ENCODE data around the gene TRPM5. TPM values are rescaled to one million over a fixed set of nuclear protein-coding genes. Genes with fewer than 3 reads are reported as not detected.

Gene TRPM5
- total and polyA plus RNA-seq, 2 of the 8 experiments (the other 6 are each of a cell fraction or from before 2014, with no cell fraction given) = 0.02 TPM; not detected in 1

- no peak for TF ChIP-seq CHD7 (IDR thresholded peaks at IDR 0.05; ENCODE audit: insufficient replicate concordance, low read length)
- no peak for TF ChIP-seq GABPA (IDR thresholded peaks at IDR 0.05; ENCODE audit: borderline replicate concordance, insufficient read depth, low read length)
- TF ChIP-seq SIX5 (IDR thresholded peaks at IDR 0.05; ENCODE audit: low read depth, low read length) = no peak
- TF ChIP-seq PHF8 (conservative IDR thresholded peaks at IDR 0.05; ENCODE audit: low read depth, low read length) = no peak
- no peak for TF ChIP-seq NRF1 (IDR thresholded peaks at IDR 0.05; ENCODE audit: low read depth, low read length)
- no peak for TF ChIP-seq SP4 (IDR thresholded peaks at IDR 0.05; ENCODE audit: low read length)
- no peak for TF ChIP-seq TAF1 (IDR thresholded peaks at IDR 0.05; ENCODE audit: low read depth, low read length)
- TF ChIP-seq FOSL1 (IDR thresholded peaks at IDR 0.05; ENCODE audit: insufficient read depth, low read depth, low read length) = no peak
These were observed 29.7 kb downstream of the TRPM5 start (continued) for GRCh38 chr11:2414616-2415015.

Measured in H1 (cell line).